Islet precursor cell (in vitro differentiated cells): ENCODE data around the gene CLMN.
A peak's percentile ranks its signal among the peaks of the same experiment; 100 is the strongest.
"Not testable (repeated sequence)": the region's sequence is repeated elsewhere in the genome, so short reads cannot be mapped to it uniquely, and the experiment has no call there.

ENCODE experiments used
- DNase-seq: peaks from one replicate; pipeline ENCODE4 v3.0.0-alpha.2; 2018

Gene CLMN

DNA sequence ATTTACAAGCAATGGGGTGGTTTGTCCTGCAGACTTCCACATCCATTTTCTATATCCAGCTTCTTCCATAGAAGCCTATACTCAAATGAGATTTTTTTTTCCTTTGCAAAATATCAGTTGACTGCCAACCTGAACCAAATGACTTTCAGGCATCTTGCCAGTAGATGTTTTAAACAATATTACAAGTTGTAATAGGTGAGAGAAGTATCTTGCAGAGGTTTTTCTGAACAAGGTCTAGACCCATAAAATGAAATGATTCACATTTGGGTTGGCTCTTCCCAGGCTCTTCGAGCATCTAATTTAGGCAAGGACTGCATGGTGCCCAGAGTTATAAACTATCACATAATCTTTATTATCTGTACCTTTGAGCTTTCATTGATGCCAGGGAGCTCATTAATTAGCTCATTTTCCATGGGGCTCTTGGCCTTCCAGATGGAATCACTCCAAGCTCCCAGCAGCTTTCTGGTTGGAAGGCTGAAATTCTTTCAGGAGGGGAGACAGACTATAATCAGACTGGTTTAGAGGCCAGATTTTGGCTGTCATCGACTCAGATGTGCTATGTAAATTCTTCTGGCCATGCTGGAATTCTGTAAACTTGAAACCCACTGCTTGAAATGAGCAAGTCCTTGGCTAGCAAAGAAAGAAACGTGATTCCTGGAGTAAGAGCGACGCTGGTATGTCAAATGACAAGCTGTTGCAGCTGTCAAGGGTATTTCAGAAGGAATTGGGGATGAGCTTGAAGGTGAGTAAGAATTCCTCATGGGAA is 130.2 kb downstream of the CLMN start:
- DNase-seq, result no peak

DNA sequence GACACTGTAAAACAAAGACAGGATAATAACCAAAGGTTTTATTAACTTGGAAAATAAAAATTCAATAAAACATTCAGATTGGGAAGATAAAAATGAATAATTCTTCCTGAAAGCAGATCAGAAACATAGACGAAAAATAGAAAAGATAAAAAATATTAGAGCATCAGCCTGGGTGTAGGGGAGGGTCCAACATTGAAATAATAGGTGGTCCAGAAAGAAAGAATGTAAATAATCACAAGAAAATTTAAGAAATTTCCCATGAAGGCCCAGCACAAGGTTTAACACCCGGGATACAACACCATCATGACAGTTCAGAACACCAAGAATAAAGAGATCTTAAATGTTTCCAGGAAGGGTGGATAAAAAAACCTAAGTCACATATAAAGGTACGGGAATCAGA is 131.3 kb downstream of the CLMN start:
- no peak for DNase-seq

DNA sequence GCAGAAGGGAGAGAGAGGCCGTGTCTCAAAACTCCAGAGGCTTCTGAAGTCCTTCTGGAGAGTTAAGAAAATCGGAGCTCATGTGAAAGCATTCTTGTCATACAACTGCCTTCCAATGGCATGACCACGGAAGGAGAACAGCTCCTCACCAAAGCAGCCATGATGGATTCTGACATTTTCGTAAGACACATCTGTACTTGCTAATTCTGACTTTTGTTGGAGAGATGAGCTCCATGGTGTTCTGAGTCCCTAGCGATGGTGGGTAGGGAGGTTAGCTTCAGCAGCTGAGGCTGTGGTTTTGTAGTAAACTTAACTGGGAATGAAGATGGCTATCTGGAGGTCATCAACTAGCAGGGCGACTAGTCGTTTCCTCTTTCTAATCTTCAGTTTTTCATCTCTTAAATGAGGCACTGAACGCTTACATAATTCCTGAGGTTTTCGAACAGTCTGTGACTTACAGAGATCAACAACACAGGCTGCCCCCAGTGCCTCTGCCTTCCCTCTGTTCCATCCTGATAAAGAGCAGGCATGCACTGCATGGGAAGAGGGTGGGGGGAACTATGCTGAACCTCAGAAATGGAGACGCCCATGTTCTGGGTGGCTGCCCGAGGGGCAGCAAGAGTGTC is 133.8 kb downstream of the CLMN start:
- no peak for DNase-seq

DNA sequence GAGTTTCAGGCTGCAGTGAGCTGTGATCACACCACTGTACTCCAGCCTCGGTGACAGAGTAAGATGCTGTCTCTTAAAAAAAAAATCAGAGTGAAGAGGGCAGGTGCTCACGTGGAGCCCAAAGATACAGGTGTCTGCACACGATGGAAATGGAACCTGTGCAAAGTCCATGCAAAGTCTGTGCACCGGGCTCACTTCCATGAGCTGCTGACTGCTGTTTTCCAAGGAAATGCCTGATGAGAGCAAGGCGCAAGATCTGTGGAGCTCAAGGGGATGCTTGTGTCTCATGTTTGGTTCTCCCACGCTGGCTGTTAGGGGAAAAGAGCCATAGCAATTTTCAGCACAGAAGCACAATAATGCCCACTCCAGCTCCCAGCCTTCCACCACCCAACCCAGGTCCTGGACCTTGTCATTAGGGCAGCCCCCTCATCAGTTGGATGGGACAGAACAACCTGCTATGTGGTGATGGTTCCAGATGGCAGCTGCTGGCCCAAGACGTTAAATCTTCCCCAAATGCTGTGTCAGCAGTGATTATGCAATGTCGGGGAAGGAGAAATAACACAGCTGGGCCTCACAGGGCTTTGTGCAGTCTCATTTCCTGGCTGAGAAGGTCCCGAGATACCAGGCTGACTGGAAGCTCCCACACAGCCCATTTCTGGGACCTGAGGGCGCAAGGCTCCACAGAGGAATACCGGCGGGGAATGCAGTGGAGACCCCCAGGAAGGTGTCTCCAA is 134.5 kb downstream of the CLMN start:
- DNase-seq, result no peak

DNA sequence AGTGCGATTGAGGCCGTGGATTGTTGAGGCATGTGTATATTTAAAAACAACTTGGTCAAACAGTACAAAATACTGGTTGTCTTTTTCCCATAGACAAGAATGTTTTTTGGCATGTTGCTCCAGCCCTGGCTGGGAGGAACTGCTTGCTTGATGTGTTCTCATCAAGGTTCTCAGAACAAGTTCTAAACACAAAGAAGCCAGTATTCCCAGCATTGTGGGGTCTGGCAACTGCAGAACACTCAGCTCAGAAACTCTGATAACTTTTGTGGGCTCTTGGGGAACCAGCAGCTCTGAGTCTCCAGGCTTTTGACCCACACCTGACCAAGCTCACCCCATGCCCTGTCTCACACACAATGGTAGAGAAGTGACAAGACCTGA is 135.3 kb downstream of the CLMN start:
- DNase-seq, result no peak

DNA sequence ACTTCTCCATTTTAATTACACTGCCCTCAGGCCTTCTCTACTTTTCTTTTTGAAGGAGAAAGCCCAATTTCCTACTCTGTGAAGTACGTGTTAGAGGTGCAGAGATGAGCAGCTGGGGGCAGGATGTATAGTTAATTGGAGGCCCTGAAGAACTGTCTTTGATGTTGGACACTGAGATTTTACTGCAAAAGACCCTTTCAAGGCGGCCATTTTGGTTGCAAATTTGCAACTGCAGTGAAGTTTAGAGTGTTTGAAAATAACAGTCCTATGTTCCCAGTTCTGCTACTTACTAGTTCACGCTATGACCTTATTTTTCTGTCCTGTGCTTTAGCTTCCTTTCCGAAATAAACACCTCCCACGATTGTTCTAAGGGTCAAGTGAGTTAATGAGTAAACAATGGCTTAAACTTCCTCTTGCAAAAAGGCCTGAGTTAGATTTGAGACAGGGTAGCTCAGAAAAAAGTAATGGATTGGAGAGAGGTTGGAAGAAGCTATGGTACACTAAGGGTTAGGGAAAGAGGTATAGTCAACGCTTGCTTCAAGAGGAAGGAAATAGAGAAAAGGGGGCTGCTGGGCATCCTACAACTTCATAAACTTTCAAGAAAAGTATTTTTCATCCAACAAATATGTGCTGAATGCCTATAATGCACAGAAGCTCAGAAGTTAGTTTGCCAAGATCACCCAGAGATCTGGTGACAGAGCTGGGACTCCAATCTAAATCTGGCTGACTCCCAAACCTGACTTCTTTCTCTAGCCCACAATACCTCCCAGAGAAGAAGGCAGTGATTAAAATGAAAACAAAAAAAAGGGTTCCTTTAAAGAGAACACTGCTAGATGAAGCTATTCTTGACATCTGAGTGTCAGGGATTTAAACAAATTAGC is 135.9 kb downstream of the CLMN start:
- DNase-seq, result no peak

DNA sequence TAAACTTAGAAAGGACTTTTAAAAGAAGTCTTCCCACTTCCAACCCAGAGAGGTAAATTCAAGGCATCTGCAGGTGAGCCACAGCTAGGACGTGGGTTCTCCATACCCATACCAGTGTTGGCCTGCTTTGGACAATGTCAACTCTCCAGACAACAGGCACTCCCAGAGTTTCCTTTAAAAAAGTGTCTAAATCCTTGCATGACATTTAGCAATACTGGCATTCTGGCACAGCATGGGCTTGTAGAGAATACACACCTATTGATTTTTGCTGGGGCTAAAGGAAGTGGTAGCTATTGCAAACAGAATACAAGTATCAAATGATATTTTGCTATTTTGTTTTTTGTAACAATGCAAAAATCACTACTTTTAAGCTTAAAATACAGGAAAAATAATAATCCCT is 136.6 kb downstream of the CLMN start:
- no peak for DNase-seq

DNA sequence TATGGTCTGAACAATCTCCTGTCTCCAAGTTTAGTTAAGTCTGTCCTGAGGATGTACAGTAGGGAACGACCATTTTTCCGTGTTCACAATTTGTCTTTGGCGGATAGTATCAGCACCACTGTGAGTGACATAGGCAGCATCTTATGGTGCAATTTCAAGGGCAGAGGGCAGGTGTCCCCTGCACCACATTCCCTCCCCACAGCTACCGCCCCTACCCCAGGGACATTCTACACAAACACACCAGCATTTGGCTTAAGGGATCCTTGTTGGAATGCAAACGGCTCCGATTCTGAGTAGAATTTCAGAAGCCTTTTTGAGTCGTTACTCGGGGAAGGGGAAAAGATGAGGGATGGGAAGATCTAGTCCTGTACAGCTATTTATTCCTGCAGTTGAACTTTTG is 137.3 kb downstream of the CLMN start:
- no peak for DNase-seq

DNA sequence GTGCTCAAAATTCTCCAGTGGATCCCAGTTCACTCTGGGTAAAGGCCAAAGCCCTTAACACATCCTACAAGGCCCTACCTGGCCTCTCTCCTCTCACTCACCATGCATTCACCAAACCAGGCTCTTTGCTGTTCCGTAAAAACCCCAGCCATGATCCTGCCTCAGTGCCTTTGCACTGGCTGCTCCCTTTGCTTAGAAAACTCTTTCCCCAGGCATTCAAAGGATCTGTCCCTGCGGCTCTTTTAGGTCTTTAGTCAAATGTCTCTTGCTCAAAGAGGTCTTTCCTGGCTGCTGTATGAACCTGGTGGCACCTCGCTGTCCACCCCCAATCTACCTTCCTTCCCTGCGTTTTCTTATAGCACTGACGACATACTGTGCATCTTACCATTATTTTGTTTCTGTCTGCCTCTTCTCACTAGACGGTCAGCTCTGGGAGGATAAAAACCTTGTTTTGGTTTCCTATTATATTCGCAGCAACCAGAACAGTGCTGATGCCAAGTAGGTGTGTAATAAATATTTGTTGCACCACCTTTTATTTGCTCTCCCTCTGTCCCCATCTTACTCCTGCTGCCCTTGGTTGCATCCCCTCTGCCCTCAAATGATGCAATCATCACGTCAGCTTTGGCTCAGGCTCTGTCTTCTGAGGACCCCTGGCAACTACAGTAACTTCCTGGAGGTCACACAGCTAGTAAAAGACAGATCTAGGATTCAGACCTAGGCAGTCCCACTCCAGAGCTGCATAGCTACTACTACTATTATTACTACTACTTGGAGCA is 138.6 kb downstream of the CLMN start:
- no peak for DNase-seq

DNA sequence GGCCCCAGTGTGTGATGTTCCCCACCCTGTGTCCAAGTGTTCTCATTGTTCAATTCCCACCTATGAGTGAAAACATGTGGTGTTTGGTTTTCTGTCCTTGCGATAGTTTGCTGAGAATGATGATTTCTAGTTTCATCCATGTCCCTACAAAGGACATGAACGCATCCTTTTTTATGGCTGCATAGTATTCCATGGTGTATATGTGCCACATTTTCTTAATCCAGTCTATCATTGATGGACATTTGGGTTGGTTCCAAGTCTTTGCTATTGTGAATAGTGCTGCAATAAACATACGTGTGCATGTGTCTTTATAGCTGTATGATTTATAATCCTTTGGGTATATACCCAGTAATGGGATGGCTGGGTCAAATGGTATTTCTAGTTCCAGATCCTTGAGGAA is 144.0 kb downstream of the CLMN start:
- DNase-seq, result not testable (repeated sequence)

DNA sequence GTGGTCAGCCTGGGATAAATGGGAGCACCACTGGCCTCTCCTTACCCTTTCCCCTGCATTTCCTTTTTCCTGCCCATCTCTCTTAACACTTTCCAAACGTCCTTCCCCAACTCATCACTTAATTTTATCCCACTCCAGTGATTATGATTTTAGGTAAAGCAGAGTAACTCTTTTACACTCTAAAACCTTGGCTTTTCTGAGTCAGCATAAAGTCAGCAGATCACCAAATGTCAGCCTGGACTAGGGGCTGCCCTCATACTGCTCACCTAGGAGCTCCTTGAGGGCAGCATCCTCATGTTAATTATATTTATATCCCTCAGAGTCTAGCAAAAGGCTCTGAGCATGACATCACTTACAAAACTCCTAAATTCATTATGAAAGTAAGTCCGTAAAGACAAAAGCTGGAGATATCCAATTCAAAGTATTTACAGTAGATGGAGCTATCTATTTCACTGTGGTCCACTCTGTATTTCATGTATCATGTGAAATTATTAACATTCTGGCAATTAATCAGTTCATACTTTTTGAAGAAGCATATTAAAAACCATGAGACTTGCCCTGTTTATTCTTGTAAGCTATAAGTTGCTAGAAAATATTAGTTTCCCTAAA is 145.4 kb downstream of the CLMN start:
- no peak for DNase-seq

DNA sequence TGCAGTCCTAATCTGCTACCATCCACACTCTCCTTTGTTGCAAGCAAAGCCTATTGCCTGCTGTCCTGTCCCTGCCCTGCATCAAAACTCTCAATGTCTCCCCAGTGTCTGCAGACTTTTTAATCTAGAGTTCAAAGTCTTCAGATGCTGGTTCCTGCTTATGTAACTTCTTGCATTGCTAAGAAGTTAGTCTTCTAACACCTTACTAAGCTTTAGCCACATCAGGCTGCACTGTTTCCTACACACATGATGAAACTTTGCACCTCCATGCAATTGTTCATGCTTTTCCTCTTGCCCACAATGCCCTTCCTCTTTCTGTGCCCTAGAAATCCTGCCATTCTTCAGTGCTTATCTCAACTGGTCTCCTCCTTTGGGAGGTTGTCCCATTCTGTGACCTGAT is 146.2 kb downstream of the CLMN start:
- DNase-seq, result no peak

DNA sequence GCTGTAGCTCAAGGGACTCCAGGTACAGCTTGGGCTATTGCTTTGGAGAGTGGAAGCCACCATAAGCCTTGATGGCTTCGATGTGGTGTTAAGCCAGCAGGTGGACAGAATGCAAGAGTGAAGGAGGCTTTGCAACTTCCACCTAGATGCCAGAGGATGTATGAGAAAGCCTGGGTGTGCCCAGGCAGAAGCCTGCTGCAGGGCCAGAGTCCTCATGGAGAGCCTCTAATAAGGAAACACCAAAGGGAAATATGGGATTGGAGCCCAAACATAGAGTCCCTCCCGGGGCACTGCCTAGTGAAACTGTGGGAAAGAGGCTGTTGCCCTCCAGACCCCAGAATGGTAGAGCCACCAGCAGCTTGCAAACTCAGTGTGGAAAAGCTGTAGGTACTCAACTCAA is 152.5 kb downstream of the CLMN start:
- no peak for DNase-seq

DNA sequence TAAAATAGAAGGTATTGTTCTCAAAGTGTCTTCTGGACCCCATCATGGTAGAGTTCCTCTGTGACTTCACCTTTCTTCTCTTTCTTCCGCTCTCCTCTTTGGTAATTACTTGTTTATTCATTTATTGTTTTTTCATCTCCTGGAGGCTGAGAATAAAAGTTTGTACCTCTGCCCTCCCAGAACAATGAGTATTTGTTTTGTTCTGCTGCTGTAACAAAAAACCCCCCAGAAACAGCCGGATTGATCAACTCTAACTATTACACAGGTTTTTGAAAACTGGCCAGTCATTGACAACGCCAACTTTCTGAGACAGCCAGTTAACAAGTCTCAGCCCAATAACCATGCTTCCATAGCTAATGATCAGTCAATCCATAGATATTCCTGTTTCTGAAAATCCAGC is 154.2 kb downstream of the CLMN start:
- DNase-seq, result no peak

DNA sequence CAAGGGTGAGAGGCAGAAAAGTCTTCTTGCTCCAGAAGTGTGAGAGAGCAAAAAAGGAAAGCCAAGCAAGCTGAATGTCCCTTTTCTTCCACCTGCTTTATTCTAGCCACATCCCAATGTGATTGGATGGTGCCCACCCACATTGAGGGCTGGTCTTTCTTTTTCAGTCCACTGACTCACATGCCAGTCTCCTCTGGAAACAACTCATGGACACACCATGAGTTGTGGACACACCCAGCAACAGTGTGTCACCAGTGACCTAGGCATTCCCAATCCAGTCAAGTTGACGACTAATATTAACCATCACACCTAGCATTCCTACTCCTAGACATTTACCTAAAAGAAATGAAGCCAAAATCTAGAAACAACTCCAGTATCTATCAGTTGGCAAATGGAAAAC is 155.2 kb downstream of the CLMN start:
- DNase-seq, result no peak

DNA sequence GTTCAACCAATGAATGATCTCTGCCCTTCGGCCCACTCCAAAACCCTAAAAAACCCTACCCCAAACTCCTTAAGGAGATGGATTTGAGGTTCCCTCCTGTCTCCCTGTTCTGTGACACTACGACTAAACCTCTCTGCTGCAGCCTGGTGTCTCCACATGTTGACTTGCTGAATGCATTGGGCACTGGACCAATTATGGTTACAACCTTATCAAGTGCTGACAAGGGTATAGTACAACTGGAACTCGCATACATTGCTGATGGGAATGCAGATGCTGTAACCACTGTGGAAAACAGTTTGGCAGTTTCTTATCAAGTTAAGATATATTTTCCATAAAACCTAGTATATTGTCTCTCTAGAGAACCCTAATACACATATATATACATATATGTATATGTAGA is 156.0 kb downstream of the CLMN start:
- no peak for DNase-seq

DNA sequence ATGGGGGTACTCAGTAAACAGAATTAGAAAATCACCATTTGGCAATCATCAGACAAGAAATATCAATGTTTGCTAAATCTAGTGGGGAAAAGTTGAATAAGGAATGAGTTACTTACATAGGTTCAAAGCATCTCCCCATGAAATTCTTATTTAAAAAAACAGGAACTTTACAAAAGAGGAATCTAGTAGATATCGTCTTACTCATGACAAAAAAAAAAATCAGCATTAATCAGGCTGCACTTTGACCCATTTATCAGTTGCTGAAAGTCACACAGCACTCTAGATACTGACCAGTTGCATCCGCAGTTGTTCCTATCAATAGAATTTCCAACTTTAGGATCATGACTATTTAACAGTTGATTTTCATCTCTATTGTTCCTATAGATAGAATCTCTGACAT is 156.6 kb downstream of the CLMN start:
- DNase-seq, result no peak

DNA sequence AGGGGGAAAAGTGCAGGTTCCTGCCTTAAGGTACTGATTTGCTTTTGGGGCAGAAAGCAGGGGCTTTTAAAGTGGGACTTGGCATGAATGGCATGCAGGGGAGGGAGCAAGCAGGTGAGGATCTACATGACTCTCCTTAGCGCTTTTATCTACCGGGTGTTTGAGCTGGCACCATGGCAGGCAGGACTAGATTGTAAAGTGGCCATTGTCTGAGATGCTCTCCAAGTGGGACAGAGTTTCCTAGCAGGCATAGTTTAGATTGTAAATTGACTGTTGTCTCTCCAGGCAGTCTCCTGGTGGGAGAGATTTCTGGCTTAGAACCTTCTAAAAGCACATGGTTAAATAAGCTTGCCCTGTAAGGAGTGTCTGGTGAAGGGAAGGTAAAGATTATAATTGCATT is 157.1 kb downstream of the CLMN start:
- DNase-seq, result no peak

DNA sequence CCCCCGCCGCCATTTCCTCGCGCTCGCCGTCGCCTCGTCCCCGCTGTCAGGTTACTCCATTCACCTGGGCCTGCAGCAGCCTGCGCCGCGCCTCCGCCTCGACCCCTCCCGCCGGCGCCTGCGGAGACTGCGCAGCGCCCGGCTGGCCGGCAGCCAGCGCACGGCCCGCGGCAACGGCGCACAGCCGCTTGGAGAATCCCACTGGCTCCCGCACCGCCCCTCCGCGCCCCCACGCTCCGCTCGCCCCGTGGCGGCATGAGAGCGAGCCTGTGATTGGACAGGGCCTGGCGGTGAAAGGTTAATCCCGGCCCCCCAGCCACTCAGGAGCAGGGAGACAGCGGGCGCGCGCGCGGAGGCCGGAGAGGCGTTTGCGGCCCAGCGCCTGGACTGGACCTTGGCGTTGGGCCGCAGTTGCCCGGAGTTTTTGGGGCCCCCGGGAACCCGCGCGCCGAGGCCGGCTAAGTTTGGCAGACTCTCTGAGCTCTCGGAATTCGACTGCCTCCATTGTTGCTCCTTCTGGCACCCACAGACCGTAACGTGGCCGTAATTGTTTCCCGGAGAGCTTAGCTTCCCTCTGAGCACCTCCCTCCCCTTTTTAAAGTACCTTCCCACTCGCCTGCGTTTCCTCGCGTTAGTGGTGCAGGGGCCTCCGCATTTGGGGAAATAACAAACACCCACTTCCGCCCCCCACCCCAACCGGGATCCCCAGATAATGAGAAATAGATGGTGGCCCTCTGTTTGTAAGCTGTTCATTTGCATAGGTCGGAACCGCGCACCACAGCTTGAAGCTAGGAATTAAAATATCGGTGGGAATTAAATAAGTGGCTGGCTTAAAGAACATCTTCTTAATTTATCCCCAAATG is 162.2 kb downstream of the CLMN start, which contains the start of gene DICER1:
Gene DICER1 (minus strand): TSS at position 203 of the 863 bp plus-strand sequence. CDS start 24,071 bp downstream, outside the sequence.
- peak; percentile 97 for DNase-seq

DNA sequence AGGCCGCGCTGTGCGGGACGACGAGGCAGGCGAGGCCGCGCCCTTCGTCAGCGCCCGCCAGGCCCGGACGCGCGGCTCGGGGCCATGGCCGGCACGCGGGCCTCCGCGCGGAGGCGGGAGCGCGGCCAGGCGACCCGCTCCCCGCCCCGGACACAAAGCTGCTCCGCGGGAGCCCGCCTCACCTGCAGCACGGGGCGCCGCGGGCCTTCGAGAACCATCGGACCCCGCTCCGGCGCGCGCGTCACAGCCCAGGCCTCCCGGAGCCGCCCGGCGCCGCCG is 162.7 kb downstream of the CLMN start:
- DNase-seq, result no peak
